ENCODE results near the gene GPC5.
"Not testable (repeated sequence)": the region's sequence is repeated elsewhere in the genome, so short reads cannot be mapped to it uniquely, and the experiment has no call there.

The GPC5 gene

DNA sequence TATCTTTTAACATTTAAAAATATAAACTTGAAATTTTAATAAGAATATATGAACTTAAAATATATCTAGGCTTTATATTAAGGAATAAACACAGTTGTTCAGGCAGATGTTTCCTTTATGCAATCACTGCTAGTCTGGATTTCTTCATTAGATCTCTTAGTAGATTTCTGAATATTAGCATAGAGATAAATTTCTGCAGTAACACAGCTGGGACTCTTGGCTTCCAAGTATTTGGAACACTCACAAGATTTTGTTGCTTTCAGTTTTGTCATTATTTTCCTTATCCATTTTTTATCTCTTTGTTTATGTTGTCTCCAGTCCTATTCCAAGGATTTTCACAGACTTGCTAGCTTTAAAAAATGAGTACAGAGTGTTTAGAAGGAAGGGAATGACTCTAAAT, 857.1 kb downstream of the GPC5 start:
- no peak for DNase-seq (ENCODE audit: low read depth)
- no peak overlapping the region for H3K4me3 ChIP-seq (ENCODE audit: low read depth, low read length)

DNA sequence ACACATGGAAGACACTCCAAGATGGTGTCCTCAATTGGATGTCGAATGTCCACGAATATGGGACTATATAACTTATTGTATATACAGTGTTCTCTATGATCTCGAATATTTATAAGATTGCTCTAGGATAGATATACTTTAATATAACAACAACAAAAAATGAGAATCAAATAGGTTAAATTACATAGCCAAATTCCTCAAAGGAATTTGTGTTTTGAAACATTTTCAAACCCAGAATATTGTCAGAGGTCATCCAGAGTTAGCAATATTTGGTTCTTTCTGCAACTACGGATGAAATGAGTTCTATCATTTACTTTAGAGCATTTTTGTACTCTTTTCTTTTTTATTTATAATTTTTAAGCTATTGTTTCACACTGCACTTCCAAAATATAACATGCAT, 857.8 kb downstream of the GPC5 start:
- H3K4me3 ChIP-seq (ENCODE audit: low read depth, low read length) = no peak overlapping the region
- DNase-seq (ENCODE audit: low read depth) = no peak

DNA sequence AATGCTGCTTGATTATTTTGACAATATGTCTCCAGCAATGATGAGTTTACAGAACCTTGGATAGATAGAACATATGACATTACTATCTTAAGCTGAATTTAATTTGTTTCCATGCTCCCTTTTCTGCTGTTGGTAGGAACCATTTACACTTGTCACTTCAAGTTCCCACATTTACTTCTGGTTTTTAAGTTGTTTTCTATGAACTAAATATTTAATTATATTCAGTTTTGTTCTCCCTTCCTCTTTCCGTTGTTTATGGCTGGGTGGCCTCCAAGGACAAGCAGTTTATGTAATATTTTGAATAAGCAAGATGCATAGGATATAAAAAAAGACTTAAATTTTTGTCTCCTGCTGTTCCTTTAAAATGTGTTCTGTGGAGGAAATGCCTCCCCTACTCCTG, 860.6 kb downstream of the GPC5 start:
- H3K4me3 ChIP-seq (ENCODE audit: low read depth, low read length) = no peak overlapping the region
- DNase-seq (ENCODE audit: low read depth) = no peak

DNA sequence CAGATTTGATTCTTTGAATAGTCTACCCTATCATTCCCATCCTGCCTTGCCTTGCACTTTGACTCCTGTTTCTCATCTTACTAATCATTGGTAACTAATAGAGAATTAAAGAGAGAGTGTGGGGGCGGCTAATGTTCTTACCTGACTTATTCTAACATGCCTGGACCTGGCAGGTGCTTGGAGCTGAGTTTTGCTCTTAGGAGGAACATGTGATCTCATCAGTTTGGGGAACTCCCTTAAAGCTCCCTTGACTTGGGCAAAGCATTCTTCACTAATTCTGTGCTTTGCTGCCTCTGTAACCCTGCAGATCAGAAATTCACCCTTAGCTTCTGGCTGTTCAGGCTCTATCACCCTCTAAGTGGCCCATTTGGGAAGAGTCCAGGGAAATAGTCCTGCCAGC, 861.1 kb downstream of the GPC5 start:
- DNase-seq (ENCODE audit: low read depth) = no peak
- H3K4me3 ChIP-seq (ENCODE audit: low read depth, low read length) = no peak overlapping the region

DNA sequence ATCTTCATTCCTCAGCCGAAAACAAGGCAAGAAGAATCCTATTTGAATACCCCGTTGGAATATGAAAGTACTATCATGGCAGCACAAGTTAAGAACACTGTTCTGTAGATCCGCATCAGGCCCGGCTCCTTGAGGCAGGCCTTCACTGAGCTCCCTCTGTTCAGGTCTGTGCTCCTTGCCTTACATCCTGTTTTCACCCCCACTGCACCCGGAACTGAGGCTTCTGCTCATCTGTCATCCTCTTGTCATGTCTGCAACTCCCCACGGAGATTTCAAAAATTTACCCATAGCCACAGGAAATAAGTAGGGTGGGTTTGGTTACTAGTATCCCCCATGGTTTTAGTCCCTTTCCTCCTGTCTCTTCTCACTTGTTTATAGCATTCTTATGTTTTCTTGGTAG, 861.9 kb downstream of the GPC5 start:
- H3K4me3 ChIP-seq (ENCODE audit: low read depth, low read length) = no peak overlapping the region
- no peak for DNase-seq (ENCODE audit: low read depth)

DNA sequence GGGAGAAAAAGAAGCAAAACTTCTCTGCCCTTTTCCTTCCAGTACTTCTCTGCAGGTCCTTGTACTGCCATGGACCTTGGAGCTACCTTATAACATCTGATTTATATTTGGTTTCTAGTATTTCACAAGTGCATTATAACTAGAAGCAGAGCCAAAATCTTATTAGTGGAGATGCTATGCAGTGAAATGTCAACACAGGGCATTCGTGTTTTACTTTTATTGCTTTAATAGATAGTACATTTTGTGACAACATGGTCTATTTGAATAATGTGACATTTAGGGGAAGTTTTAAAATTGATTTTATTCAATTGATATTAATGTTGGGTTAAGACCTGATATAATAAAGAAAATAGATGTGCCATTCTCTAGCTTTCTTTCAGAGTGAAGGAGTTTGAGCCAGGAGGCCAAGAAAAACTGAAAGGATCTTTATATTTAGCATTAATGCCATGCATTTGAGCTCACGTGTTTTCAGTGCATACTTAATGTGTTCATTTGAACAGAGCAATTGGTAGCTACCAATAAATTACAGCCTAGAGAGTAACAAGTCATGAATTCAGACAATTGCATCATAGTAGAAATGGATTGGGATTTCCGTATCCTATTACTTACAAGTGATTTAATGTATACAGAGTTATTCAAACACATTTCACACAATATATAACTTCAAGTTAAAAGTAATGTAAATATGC, 863.8 kb downstream of the GPC5 start:
- H3K4me3 ChIP-seq (ENCODE audit: low read depth, low read length) = no peak overlapping the region
- DNase-seq (ENCODE audit: low read depth) = no peak

DNA sequence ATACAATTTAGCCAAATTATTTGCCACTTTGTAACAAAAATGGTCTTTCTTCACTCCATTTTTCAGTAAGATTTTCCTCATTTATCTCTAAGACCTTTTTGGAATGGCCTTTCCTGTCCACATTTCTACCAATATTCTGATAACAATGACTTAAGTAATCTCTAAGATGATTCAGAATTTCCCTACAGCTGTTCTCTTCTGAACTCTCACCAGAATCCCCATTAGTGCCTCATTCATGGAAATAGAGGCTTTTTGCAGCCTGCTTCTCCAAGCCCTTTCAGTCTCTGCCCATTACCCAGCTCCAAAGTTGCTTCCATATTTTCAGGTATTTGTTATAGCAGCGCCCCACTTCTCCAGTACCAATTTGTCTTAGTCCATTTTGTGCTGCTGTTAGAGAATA, 867.0 kb downstream of the GPC5 start:
- no peak for DNase-seq (ENCODE audit: low read depth)
- no peak overlapping the region for H3K4me3 ChIP-seq (ENCODE audit: low read depth, low read length)

DNA sequence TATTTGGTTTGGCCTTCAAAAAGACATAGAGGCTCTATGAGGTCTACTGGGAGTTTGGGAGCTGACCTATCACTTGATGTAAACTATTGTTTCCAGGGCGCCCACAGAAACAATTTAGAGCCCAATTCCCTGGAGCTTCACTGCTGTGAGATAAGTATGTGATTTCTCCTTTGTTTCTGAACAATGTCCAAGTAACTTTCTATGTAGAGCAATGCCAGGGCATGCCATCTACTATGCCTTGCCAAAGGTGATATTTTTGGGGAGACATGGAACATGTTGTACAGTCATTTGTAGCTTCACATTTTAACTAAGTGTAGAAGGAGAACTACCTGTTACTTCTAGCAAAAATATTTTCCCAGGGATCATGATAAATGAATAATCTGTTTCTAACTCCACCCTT, 872.6 kb downstream of the GPC5 start:
- DNase-seq (ENCODE audit: low read depth) = no peak
- no peak overlapping the region for H3K4me3 ChIP-seq (ENCODE audit: low read depth, low read length)

DNA sequence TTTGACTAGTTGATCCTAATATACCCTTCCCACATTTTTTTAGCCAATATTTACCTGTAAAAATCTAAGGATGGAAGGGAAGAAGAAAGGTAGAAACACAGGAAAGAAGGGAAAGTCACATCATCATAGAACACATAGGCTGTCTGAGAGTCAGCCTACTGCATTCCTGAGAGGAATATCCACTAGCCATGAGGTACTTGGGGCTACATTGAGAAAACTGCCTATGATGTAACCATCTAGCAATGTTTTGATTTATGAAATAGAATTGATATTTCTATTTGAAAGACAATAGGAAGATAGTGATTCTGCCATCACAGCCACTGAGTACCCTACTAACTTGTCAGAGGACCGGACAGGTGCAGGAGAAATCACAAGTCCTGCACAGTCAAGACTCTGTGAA, 873.8 kb downstream of the GPC5 start:
- DNase-seq (ENCODE audit: low read depth) = no peak
- H3K4me3 ChIP-seq (ENCODE audit: low read depth, low read length) = no peak overlapping the region

DNA sequence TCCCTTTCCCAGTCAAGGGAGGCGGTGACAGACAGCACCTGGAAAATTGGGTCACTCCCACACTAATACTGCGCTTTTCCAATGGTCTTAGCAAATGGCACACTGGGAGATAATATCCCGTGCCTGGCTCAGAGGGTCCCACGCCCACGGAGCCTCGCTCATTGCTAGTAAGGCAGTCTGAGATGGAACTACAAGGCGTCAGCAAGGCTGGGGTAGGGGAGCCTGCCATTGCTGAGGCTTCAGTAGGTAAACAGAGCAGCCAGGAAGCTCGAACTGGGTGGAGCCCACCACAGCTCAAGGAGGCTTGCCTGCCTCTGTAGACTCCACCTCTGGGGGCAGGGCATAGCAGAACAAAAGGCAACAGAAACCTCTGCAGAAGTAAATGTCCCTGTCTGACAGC, 882.6 kb downstream of the GPC5 start:
- not testable (repeated sequence) for DNase-seq (ENCODE audit: low read depth); H3K4me3 ChIP-seq (ENCODE audit: low read depth, low read length)

DNA sequence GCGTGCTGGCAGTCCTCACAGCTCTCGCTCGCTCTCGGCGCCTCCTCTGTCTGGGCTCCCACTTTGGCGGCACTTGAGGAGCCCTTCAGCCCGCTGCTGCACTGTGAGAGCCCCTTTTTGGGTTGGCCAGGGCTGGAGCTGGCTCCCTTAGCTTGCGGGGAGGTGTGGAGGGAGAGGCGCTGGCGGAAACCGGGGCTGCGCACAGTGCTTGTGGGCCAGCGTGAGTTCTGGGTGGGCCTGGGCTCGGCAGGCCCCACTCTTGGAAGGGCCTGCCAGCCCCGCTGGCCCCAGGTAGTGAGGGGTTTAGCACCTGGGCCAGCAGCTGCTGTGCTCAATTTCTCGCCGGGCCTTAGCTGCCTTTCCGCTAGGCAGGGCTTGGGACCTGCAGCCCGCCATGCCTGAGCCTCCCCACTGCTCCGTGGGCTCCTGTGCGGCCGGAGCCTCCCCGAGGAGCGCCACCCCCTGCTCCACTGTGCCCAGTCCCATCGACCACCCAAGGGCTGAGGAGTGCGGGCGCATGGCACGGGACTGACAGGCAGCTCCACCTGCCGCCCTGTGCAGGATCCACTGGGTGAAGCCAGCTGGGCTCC, 892.4 kb downstream of the GPC5 start:
- not testable (repeated sequence) for H3K4me3 ChIP-seq (ENCODE audit: low read depth, low read length); DNase-seq (ENCODE audit: low read depth)

DNA sequence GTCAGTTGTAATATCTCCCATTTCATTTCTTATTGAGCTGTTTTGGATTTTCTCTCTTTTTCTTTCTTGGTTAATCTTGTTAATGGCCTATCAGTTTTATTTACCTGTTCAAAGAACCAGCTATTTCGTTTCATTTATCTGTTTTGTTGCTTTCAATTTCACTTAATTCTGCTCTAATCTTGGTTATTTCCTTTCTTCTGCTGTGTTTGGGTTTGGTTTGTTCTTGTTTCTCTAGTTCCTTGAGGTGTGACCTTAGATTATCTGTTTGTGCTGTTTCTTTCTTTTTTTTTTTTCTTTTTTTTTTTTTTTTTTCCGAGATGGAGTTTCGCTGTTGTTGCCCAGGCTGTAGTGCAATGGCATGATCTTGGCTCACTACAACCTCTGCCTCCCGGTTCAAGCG, 896.1 kb downstream of the GPC5 start:
- not testable (repeated sequence) for DNase-seq (ENCODE audit: low read depth)

DNA sequence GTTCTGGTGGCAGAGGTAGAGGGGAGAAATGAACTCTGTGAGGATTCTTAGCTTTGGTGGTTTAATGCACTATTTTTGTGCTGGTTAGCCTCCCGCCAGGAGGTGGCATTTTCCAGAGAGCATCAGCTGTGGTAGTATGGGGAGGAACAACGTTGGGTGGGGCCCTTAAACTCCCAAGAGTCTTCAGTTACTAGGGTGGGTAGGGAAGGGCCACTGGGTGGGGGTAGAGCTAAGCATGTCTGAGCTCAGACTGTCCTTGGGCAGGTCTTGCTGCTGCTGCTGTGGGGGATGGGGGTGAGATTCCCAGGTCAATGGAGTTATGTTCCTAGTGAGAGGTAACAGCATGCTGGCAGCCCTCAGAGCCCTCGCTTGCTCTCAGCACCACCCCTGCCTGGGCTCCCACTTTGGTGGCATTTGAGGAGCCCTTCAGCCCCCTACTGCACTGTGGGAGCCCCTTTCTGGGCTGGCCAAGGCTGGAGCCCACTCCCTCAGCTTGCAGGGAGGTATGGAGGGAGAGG, 897.8 kb downstream of the GPC5 start:
- not testable (repeated sequence) for H3K4me3 ChIP-seq (ENCODE audit: low read depth, low read length); DNase-seq (ENCODE audit: low read depth)

More for the DNA sequence above, 896.1 kb downstream of the GPC5 start:
- H3K4me3 ChIP-seq (ENCODE audit: low read depth, low read length) = not testable (repeated sequence)

DNA sequence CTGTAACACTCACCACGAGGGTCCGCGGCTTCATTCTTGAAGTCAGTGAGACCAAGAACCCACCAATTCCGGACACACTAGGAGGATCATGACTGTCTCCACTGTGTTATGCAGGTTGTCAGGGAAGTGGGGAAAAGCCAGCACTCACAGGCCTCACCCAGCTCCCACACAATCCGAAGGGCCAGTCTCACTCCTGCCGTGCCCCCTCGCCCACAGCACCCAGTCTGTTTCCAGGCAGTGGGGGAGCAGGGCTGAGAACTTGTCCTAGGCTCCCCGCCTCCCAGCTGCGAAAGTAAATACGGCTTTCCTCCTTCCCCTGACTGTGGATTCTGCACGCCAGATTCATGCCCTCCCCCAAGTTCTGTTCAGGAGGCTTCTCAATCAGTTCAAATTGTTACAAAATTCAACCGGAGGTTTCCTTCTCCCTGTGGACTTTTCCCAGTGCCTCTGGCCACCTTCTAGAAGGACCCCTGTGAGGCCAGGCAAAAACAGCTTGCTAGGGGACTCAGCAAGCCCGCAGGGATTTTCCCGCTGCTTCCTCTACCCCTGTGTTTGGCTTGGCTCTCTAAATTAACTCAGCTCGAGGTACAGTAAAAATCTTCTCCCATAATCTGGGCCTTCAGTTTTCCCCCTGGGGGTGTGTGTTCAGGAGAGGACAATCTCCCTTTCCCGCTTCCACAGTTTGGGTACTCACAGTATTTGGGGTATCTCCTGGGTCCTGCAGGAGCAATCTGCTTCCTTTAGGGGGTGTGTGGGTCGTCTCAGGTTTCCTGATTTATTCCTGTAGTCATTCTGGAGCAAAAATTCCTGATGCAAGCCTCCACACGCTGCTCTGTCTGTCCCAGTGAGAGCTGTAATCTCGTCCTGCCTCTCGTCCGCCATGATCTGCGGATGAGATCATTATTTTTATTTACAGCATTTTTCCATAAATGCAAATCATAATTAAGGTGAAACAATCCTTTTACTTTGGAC, 899.8 kb downstream of the GPC5 start:
- DNase-seq (ENCODE audit: low read depth) = no peak
- H3K4me3 ChIP-seq (ENCODE audit: low read depth, low read length) = no peak overlapping the region

DNA sequence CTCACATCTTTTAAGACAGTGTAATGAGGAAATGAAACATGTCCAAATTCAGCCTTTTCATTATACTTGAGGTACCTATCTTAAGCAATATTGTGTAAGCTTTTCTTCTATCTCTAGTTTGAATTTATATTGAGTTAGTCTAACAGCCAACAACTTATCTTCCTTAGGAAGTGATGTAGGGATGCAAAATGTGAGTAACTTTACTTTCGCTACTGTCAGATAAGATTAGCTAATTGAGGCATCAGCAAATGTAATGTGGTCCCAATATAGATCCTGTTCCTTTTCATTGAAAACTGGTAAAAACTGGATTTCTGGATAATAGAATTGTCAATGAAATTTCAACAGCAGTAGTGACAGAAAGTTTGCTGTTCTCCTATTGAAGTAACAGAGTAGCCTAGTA, 902.2 kb downstream of the GPC5 start:
- no peak overlapping the region for H3K4me3 ChIP-seq (ENCODE audit: low read depth, low read length)
- no peak for DNase-seq (ENCODE audit: low read depth)

DNA sequence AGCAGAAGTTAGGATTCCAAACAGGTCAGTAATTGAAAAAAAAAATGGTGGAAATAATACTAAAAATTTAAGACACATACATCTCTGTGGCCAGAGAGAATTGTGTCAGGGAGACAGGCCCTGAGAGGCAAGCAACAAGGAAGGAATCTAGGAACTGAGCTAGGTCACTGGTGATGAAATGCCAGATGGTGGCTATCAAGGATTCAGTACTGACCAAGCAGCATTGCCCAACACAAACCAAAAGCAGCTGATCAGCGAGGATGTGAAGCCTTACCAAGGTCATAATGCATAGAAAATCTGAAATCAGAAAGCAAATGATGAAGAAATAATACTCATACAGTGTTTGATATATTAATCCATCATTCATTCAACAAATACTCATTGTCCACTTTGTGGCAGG, 905.0 kb downstream of the GPC5 start:
- peak; percentile 43 for DNase-seq (ENCODE audit: low read depth)
- H3K4me3 ChIP-seq (ENCODE audit: low read depth, low read length) = no peak overlapping the region

DNA sequence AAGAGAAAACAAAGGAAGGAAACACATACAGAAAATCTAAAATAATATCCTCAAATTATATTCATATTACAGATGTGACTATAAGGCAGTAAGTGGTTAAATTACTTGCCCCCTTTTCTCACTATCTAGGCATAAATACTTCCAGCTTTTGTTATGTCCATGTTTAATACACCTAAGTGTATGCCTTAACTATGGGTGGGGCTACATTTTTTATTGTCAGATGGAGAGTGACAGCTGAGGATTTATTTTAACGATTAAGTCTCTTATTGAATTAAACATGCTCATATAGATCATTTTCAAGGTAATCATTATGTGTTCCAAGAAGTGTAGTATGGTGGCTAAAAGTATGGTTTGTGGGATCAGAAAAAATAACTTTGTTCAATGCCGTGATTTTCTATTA, 909.3 kb downstream of the GPC5 start:
- no peak overlapping the region for H3K4me3 ChIP-seq (ENCODE audit: low read depth, low read length)
- no peak for DNase-seq (ENCODE audit: low read depth)

DNA sequence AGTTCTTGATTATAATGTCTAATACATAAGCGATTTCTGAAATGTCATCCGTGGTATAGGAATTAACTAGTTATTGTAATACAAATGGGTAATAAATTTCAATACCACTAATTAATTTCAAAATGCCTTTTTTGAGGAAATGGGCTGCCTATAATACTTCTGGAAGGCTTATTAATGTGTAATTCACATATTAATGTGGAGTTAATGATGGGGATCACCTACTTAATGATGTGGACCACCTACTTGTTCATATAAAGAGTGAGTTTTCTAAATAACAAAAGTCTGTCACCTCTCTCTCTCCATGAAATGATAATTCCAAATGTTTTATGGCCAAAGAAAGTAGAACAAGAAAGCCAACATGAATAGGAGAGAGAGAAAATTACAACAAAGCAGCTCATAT, 914.4 kb downstream of the GPC5 start:
- DNase-seq (ENCODE audit: low read depth) = no peak

DNA sequence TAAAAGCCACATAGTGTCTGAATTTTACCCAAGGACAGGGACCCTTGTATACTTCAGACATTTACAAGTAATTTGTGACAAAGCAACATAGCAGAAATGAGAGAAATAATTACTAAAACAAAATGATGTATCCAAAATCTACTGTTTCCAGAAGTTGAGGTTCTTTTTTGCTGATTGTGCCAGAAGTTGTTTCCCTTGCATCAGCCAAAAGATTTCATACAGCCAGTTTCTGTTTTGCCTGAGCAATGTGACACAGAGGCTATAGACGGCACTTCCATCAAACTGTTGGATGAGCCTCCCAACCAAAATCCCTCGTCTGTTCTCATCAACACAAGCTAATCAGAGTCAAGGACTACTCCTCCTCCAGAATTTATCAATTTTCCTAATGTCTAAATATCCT, 915.0 kb downstream of the GPC5 start:
- DNase-seq (ENCODE audit: low read depth) = no peak
- H3K4me3 ChIP-seq (ENCODE audit: low read depth, low read length) = no peak overlapping the region

More for the DNA sequence above, 914.4 kb downstream of the GPC5 start:
- no peak overlapping the region for H3K4me3 ChIP-seq (ENCODE audit: low read depth, low read length)

DNA sequence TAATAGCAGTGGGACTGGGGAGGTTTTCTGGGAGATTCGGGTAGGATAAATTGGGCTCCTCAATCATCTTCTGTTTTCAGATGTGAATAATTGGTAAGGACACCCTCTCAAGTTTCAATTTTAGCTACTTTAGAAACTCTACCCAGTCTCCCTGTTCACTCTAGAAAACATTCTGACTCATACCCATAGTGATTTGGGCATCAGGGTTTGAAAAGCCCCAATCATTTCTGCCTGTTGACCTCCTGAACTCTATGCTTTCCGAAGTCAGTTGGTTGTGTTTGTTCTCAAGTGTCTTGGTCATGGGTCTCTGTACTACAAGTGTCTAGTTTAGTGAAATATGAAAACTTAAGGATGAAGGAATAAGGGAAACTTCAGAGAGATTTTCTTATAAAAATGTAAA, 916.8 kb downstream of the GPC5 start:
- no peak for DNase-seq (ENCODE audit: low read depth)
- H3K4me3 ChIP-seq (ENCODE audit: low read depth, low read length) = no peak overlapping the region
